Stimulated activated CD4-positive, alpha-beta T cell treated with anti-CD3 and anti-CD28 coated beads, Interleukin-15, amount 100 ng/mL, for 48 hours (primary cell): ENCODE results near the gene TMEM19.

Source experiments
- DNase-seq, 2 donors: peaks; one replicate each; pipeline ENCODE4 v3.0.0-alpha.2; 2020; ENCODE audit warnings: low read depth in 2 of 2

TMEM19 gene

GRCh38 chr12:71685914-71686657 lies at the start of gene TMEM19:
Gene TMEM19, plus strand, starts transcription at chr12:71686082. Its CDS starts 599 bp downstream, at chr12:71686681.
- DNase-seq = peak; percentile 68 to 73

- no peak for DNase-seq
Measured at GRCh38 chr12:71636704-71637115, 49.2 kb upstream of the TMEM19 start.

GRCh38 chr12:71638499-71638898 lies 47.4 kb upstream of the TMEM19 start:
- DNase-seq = no peak

- no peak for DNase-seq
Measured at GRCh38 chr12:71639341-71639760, 46.5 kb upstream of the TMEM19 start.

- no peak for DNase-seq
Measured at GRCh38 chr12:71640316-71640715, 45.6 kb upstream of the TMEM19 start.

GRCh38 chr12:71641390-71641789 lies 44.5 kb upstream of the TMEM19 start:
- DNase-seq = no peak

GRCh38 chr12:71642264-71642663 lies 43.6 kb upstream of the TMEM19 start:
- DNase-seq = no peak

GRCh38 chr12:71645268-71645667 lies 40.6 kb upstream of the TMEM19 start:
- DNase-seq = no peak

- no peak for DNase-seq
Measured at GRCh38 chr12:71646512-71646911, 39.4 kb upstream of the TMEM19 start.

- no peak for DNase-seq
Measured at GRCh38 chr12:71648537-71648936, 37.3 kb upstream of the TMEM19 start.

- no peak for DNase-seq
Measured at GRCh38 chr12:71649401-71649800, 36.5 kb upstream of the TMEM19 start.

GRCh38 chr12:71652656-71653055 lies 33.2 kb upstream of the TMEM19 start:
- no peak for DNase-seq

- no peak for DNase-seq
Measured at GRCh38 chr12:71653137-71653536, 32.7 kb upstream of the TMEM19 start.

- no peak for DNase-seq
Measured at GRCh38 chr12:71654200-71654599, 31.7 kb upstream of the TMEM19 start.

- DNase-seq = no peak
Measured at GRCh38 chr12:71655495-71655894, 30.4 kb upstream of the TMEM19 start.

GRCh38 chr12:71655907-71656306 lies 30.0 kb upstream of the TMEM19 start:
- DNase-seq = no peak

- no peak for DNase-seq
Measured at GRCh38 chr12:71656740-71657139, 29.1 kb upstream of the TMEM19 start.

- no peak for DNase-seq
Measured at GRCh38 chr12:71661977-71662530, 23.8 kb upstream of the TMEM19 start.

GRCh38 chr12:71662849-71663560 lies 22.9 kb upstream of the TMEM19 start:
- peak; percentile 66 to 72 for DNase-seq

GRCh38 chr12:71663561-71664410 lies 22.1 kb upstream of the TMEM19 start, which contains the start of the genes THAP2 and ZFC3H1:
Gene THAP2, plus strand, starts transcription at chr12:71664301. Its CDS starts 209 bp downstream, at chr12:71664510.
Gene ZFC3H1, minus strand, starts transcription at chr12:71663848. Its CDS starts 238 bp downstream, at chr12:71663610.
- DNase-seq = peak; percentile 84 to 86

- DNase-seq = no peak
Measured at GRCh38 chr12:71664411-71665089, 21.3 kb upstream of the TMEM19 start.
